LNCaP clone FGC (cell line): Measurements from ENCODE around the gene USP47.

Source experiments
- DNase-seq: peaks from one replicate; pipeline ENCODE4 v3.0.0-alpha.2; 2011; ENCODE audit warnings: low read depth
- H3K4me3 ChIP-seq: 2 replicates; pipeline ENCODE4 v1.5.1; 2011; ENCODE audit warnings: mild to moderate bottlenecking, low read depth, low read length, control low read depth
- TF ChIP-seq, protein P1 (sequence below): IDR thresholded peaks from 2 replicates; pipeline ENCODE4 v1.5.1; 2012; ENCODE audit warnings: mild to moderate bottlenecking; ENCODE audit not compliant: control insufficient read depth, insufficient read depth; ENCODE audit errors: extremely low read depth

Gene USP47

DNA sequence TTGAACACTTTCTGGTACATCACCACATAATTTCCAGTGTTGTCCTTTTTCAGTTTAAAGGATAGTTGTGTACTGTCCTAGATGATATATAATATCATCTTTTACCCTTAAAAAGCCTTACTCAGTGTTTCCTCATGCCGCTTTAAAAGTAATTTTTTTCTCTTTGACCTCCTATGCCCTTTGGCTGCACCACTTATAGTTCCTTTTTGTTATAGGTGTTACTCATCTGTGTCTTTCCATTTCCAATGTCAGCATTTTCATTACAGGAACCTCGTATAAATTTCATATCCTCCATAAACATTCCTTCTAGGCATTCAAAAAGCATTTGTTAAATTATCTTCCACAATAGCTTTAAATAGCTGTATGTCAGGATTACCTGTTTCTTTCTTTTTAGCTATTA, 40.8 kb downstream of the USP47 start:
- no peak overlapping the region; the same call in 1 of the 2 replicates for H3K4me3 ChIP-seq
- TF ChIP-seq, protein P1, sequence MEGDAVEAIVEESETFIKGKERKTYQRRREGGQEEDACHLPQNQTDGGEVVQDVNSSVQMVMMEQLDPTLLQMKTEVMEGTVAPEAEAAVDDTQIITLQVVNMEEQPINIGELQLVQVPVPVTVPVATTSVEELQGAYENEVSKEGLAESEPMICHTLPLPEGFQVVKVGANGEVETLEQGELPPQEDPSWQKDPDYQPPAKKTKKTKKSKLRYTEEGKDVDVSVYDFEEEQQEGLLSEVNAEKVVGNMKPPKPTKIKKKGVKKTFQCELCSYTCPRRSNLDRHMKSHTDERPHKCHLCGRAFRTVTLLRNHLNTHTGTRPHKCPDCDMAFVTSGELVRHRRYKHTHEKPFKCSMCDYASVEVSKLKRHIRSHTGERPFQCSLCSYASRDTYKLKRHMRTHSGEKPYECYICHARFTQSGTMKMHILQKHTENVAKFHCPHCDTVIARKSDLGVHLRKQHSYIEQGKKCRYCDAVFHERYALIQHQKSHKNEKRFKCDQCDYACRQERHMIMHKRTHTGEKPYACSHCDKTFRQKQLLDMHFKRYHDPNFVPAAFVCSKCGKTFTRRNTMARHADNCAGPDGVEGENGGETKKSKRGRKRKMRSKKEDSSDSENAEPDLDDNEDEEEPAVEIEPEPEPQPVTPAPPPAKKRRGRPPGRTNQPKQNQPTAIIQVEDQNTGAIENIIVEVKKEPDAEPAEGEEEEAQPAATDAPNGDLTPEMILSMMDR = no peak
- peak; percentile 48 for DNase-seq

DNA sequence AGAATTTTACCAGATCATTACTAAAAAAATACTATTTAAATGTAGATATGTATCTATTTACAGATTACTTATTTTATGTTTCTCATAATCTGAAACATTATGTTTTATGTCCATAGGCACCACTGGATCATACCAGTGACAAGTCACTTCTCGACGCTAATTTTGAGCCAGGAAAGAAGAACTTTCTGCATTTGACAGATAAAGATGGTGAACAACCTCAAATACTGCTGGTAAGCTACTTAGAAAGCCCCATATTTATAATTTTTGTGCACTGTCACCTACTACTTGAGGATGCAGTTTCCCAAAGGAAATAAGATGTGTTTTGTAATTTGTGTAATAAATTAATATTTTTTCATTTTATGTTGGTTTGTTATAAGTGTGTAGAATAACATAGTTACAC, 42.6 kb downstream of the USP47 start:
- H3K4me3 ChIP-seq = no peak overlapping the region
- TF ChIP-seq, protein P1 = no peak
- no peak for DNase-seq

DNA sequence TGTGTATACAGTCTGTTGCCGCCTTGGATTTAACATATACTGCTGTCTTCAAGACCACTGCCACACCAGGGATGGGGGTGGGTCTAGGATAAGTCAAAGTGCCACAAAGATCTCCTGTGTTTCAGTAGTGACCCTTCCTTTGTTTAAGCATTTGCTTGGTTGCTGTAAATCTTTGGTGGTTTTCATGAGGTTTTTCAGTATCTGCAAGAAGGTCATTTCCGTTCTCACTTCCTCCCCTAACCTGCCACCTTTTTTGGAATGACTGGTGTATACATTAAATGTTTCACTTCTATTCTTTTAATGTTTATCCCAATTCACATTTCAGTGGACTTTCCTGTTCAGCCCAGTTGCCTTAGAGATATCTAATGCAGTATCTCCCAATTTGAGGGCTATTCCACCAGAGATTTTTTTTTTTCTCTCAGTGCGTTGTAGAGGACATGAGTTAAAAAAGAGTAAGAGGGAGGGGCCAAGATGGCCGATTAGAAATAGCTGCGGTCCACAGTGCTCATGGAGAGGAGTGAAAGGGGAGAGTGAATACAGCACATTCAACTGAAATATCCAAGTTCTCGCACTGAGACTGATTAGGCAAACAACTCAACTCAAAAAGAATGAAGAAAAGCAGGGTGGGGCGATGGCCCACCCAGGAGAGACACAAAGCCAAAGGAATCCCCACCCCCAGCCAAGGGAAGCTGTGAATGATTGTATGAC, 43.2 kb downstream of the USP47 start:
- DNase-seq = no peak
- TF ChIP-seq, protein P1 = no peak
- H3K4me3 ChIP-seq = no peak overlapping the region

DNA sequence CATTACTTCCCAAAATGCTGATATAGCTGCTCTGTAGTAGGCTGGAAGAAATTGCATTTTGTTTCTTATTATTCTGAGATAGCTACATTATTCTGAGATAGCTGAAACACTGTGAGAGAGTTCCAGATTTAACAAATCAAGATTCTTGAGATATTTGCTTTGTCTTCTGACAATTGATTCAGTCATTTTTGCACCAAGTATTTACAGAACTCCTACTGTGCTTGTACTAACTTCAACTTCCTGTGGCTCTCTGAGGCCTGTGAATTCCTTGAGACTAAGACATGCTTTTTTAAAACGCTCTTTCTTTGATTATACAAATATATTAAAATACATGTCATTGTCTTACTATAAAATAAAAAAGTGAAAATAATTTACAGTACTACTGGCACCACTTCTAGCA, 52.7 kb downstream of the USP47 start:
- DNase-seq = no peak
- TF ChIP-seq, protein P1 = no peak
- H3K4me3 ChIP-seq = no peak overlapping the region

DNA sequence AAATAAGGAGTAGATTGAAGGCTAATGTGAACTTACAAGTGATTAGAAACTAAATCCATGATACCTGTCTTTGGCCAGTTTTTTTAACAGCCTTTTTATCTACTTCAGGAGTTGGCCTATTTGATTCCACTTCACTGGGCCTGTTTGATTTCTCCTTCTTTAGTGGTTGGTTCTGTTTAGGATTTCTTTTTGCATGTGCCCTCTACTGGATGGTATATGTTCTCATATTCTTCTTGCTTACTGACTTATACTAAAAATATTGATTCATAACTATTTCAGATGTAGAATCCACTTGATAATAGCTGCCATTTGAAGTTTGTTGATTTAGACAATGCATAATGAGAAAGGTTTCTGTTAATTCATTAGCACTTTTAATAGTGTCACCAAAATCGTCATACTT, 53.9 kb downstream of the USP47 start:
- no peak overlapping the region for H3K4me3 ChIP-seq
- DNase-seq = no peak

DNA sequence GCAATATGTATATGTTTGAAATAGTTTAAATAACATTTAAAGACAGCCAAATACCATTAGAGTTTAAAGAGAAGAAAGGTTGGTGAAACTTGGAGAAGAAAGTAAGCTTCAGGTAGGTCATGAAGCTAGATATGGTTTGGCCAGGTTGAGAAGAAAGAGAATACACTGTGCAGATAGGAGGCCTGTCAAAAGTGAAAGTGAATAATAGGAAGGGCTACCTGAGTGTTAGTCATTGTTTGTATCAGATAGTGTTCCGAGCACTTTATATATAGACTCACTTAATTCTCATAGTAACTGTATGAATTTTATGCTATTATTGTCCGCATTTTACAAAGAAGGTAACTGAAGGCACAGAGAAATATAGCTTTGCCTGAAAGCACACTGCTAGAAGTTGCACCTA, 56.9 kb downstream of the USP47 start:
- TF ChIP-seq, protein P1 = no peak
- H3K4me3 ChIP-seq = no peak overlapping the region
- DNase-seq = no peak

More for the DNA sequence above, 53.9 kb downstream of the USP47 start:
- TF ChIP-seq, protein P1 = 0 out of 2 replicates have a peak, but pooled peaks have one; percentile 21

DNA sequence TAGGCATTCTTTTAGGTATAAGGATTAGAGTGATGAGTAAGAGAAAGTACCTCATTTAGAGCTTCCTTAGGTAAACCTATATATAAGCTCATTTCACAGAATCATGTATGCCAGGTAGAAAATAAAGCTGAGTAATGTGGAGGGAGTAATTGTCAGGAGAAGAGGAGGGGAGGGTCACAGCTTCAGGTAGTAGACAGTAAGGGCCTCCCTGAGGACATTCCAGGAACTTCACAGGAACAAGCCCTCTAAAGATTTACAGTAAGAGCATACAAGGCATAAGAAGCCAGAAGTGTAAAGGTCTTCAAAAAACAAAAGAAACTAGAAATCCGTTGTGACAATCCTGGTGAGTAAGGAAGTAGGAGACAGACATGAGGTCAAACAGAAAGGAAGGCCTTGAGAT, 57.6 kb downstream of the USP47 start:
- no peak for DNase-seq
- TF ChIP-seq, protein P1 = no peak
- H3K4me3 ChIP-seq = no peak overlapping the region
